ENCODE measurements around the gene SASH1. TPM values are rescaled to one million over a fixed set of nuclear protein-coding genes. Genes with fewer than 3 reads are reported as not detected.

The SASH1 gene
- total RNA-seq, 1 donor: 71.7 TPM

GRCh38 chr6:148524976-148525375 lies 182.3 kb downstream of the SASH1 start:
- DNase-seq (ENCODE audit: insufficient read length, low spot score, missing footprints): no peak
- Histone ChIP-seq H3K9me3 (ENCODE audit: low read depth, low read length) (no peaks in the 10 kb centered on the region), H3K36me3 (ENCODE audit: insufficient read depth, low read length) (peaks cover 38% of the 10 kb centered on the region), H3K79me2 (ENCODE audit: insufficient read depth, low read length) (peaks cover 12% of the 10 kb centered on the region), H3K4me3 (ENCODE audit: insufficient read depth, low read length) (peak overlapping the region; percentile 64), H3K4me2 (ENCODE audit: insufficient read depth, low read length) (peak overlapping the region; percentile 92), H3K27ac (ENCODE audit: low read depth, low read length) (peak overlapping the region; percentile 100), H3K4me1 (ENCODE audit: insufficient read depth, low read length) (peaks cover 76% of the 10 kb centered on the region), H2AFZ (ENCODE audit: low read length) (no peak overlapping the region), H3K27me3 (ENCODE audit: insufficient read depth, low read length) (no peaks in the 10 kb centered on the region), H4K20me1 (ENCODE audit: insufficient read depth, low read length) (no peaks in the 10 kb centered on the region)
- no peak for TF ChIP-seq CTCF (IDR thresholded peaks at IDR 0.05; ENCODE audit: extremely low read depth, low read depth, low read length)

GRCh38 chr6:148525453-148525852 lies 182.8 kb downstream of the SASH1 start:
- no peak overlapping the region for H2AFZ ChIP-seq (ENCODE audit: low read length)
- peaks cover 79% of the 10 kb centered on the region for H3K4me1 ChIP-seq (ENCODE audit: insufficient read depth, low read length)

GRCh38 chr6:148526145-148526544 lies 183.5 kb downstream of the SASH1 start:
- Histone ChIP-seq H2AFZ (ENCODE audit: low read length) (no peak overlapping the region), H3K4me3 (ENCODE audit: insufficient read depth, low read length) (no peak overlapping the region), H3K4me1 (ENCODE audit: insufficient read depth, low read length) (peaks cover 79% of the 10 kb centered on the region), H3K4me2 (ENCODE audit: insufficient read depth, low read length) (no peak overlapping the region), H4K20me1 (ENCODE audit: insufficient read depth, low read length) (no peaks in the 10 kb centered on the region), H3K27ac (ENCODE audit: low read depth, low read length) (peak overlapping the region; percentile 100), H3K27me3 (ENCODE audit: insufficient read depth, low read length) (no peaks in the 10 kb centered on the region), H3K79me2 (ENCODE audit: insufficient read depth, low read length) (peaks cover 6% of the 10 kb centered on the region), H3K36me3 (ENCODE audit: insufficient read depth, low read length) (peaks cover 27% of the 10 kb centered on the region), H3K9me3 (ENCODE audit: low read depth, low read length) (no peaks in the 10 kb centered on the region)
- no peak for TF ChIP-seq CTCF (IDR thresholded peaks at IDR 0.05; ENCODE audit: extremely low read depth, low read depth, low read length)
- no peak for DNase-seq (ENCODE audit: insufficient read length, low spot score, missing footprints)

More at GRCh38 chr6:148525453-148525852, 182.8 kb downstream of the SASH1 start:
- peak overlapping the region; percentile 64 for H3K4me3 ChIP-seq (ENCODE audit: insufficient read depth, low read length)
- no peaks in the 10 kb centered on the region for H3K27me3 ChIP-seq (ENCODE audit: insufficient read depth, low read length)
- no peak for DNase-seq (ENCODE audit: insufficient read length, low spot score, missing footprints)
- H3K27ac ChIP-seq (ENCODE audit: low read depth, low read length): peak overlapping the region; percentile 100
- no peaks in the 10 kb centered on the region for H4K20me1 ChIP-seq (ENCODE audit: insufficient read depth, low read length)
- TF ChIP-seq CTCF (IDR thresholded peaks at IDR 0.05; ENCODE audit: extremely low read depth, low read depth, low read length): no peak
- H3K9me3 ChIP-seq (ENCODE audit: low read depth, low read length): no peaks in the 10 kb centered on the region
- H3K79me2 ChIP-seq (ENCODE audit: insufficient read depth, low read length): peaks cover 8% of the 10 kb centered on the region
- peak overlapping the region; percentile 92 for H3K4me2 ChIP-seq (ENCODE audit: insufficient read depth, low read length)
- H3K36me3 ChIP-seq (ENCODE audit: insufficient read depth, low read length): peaks cover 33% of the 10 kb centered on the region

- Histone ChIP-seq H3K4me2 (ENCODE audit: insufficient read depth, low read length) (no peak overlapping the region), H3K36me3 (ENCODE audit: insufficient read depth, low read length) (peaks cover 48% of the 10 kb centered on the region), H2AFZ (ENCODE audit: low read length) (no peak overlapping the region), H3K4me1 (ENCODE audit: insufficient read depth, low read length) (peaks cover 65% of the 10 kb centered on the region), H3K9me3 (ENCODE audit: low read depth, low read length) (no peaks in the 10 kb centered on the region), H3K4me3 (ENCODE audit: insufficient read depth, low read length) (no peak overlapping the region), H4K20me1 (ENCODE audit: insufficient read depth, low read length) (no peaks in the 10 kb centered on the region), H3K79me2 (ENCODE audit: insufficient read depth, low read length) (peaks cover 6% of the 10 kb centered on the region), H3K27me3 (ENCODE audit: insufficient read depth, low read length) (no peaks in the 10 kb centered on the region), H3K27ac (ENCODE audit: low read depth, low read length) (peak overlapping the region; percentile 98)
- DNase-seq (ENCODE audit: insufficient read length, low spot score, missing footprints): no peak
- peak; percentile 43 for TF ChIP-seq CTCF (IDR thresholded peaks at IDR 0.05; ENCODE audit: extremely low read depth, low read depth, low read length)
These were observed 185.7 kb downstream of the SASH1 start for GRCh38 chr6:148528292-148528691.

Data from osteoblast (primary cell).